A673 (cell line): ENCODE measurements around the gene ABR. TPM values are rescaled to one million over a fixed set of nuclear protein-coding genes. Genes with fewer than 3 reads are reported as not detected.

Source experiments
- BruUV-seq: library from RNA; stranded (reverse); fragments of 400-500 nt; replicated peaks from 2 replicates; lab custom pipeline; 2021; lab: Mats Ljungman, UMichigan
- CTCF ChIA-PET: fragments of 300-600 bp; sonication (Branson Sonifier 250); formaldehyde crosslinking; loops from one replicate; lab custom pipeline; 2022; ENCODE audit warnings: antibody characterized with exemption; lab: Charles Lee
- POLR2A ChIA-PET: fragments of 300-600 bp; sonication (Branson Sonifier 250); formaldehyde crosslinking; loops from one replicate; lab custom pipeline; 2022; ENCODE audit warnings: antibody characterized with exemption; ENCODE audit not compliant: low non-redundant PET; lab: Charles Lee
- DNase-seq: peaks from one replicate; pipeline ENCODE4 v3.0.0-alpha.2; 2015; ENCODE audit warnings: low spot score
- H3K27ac ChIP-seq: fragments of 200-600 bp; sonication (generic); 2 replicates; pipeline ENCODE4 v1.5.1; 2016; ENCODE audit warnings: mixed run types, low read depth, mild to moderate bottlenecking, mixed read lengths, antibody characterized with exemption, low read length; ENCODE audit not compliant: poor library complexity, severe bottlenecking
- H3K27me3 ChIP-seq: fragments of 200-600 bp; sonication (generic); replicated peaks from 2 replicates; pipeline ENCODE4 v1.6.1; 2017; ENCODE audit warnings: mixed run types, low read depth, mild to moderate bottlenecking, mixed read lengths, antibody characterized with exemption, low read length; ENCODE audit not compliant: insufficient read depth, poor library complexity
- H3K36me3 ChIP-seq: fragments of 200-600 bp; sonication (generic); 2 replicates; pipeline ENCODE4 v1.6.1; 2016; ENCODE audit warnings: mixed run types, mild to moderate bottlenecking, mixed read lengths, antibody characterized with exemption, low read length; ENCODE audit not compliant: insufficient read depth, poor library complexity, severe bottlenecking
- H3K4me1 ChIP-seq: fragments of 200-600 bp; sonication (generic); 2 replicates; pipeline ENCODE4 v1.6.1; 2017; ENCODE audit warnings: mixed run types, mild to moderate bottlenecking, mixed read lengths, antibody characterized with exemption, low read length; ENCODE audit not compliant: insufficient read depth, poor library complexity, severe bottlenecking
- H3K4me3 ChIP-seq: fragments of 200-600 bp; sonication (generic); 2 replicates; pipeline ENCODE4 v1.5.1; 2016; ENCODE audit warnings: low read depth, mixed run types, mild to moderate bottlenecking, mixed read lengths, low read length; ENCODE audit not compliant: poor library complexity, severe bottlenecking
- H3K9me3 ChIP-seq: fragments of 200-600 bp; sonication (generic); 2 replicates; pipeline ENCODE4 v1.6.1; 2016; ENCODE audit warnings: mixed run types, low read depth, mild to moderate bottlenecking, mixed read lengths, antibody characterized with exemption, low read length; ENCODE audit not compliant: poor library complexity, severe bottlenecking
- CTCF ChIP-seq: fragments of 300-800, 200-600 bp; sonication (generic); conservative IDR thresholded peaks from 2 replicates; pipeline ENCODE4 v1.5.1; 2017; ENCODE audit warnings: low read depth, mild to moderate bottlenecking, antibody characterized with exemption, low read length, moderate library complexity, mixed read lengths
- EZH2 ChIP-seq: fragments of 200-600 bp; sonication (generic); IDR thresholded peaks from 2 replicates; pipeline ENCODE4 v1.6.1; 2017; ENCODE audit warnings: borderline replicate concordance, low read depth, mild to moderate bottlenecking, mixed read lengths, antibody characterized with exemption, low read length; ENCODE audit not compliant: poor library complexity, severe bottlenecking
- intact Hi-C: fragments of 100-400 bp; cut with micrococcal nuclease; formaldehyde crosslinking; loops from one replicate; pipeline ENCODE4 v1.10.0; 2022; ENCODE audit not compliant: unreplicated experiment
- total RNA-seq: library from RNA; stranded (reverse); gene quantifications from 2 replicates; pipeline ENCODE4 v1.2.3, GENCODE V29; 2021

ABR gene
- total RNA-seq, 1 experiment from 2014 or later: 47.6 TPM

GRCh38 chr17:958712-959451 lies 220.9 kb downstream of the ABR start:
- Histone ChIP-seq H3K27ac (no peak overlapping the region), H3K9me3 (no peaks in the 10 kb centered on the region), H3K4me3 (no peak overlapping the region), H3K4me1 (peaks cover under 1% of the 10 kb centered on the region), H3K36me3 (no peaks in the 10 kb centered on the region), H3K27me3 (no peaks in the 10 kb centered on the region)
- ChIA-PET POLR2A (no interaction called here), CTCF (interaction anchor here (0.6 kb wide), 1 partner anchor 206 kb away, joined by 3 read pairs; no protein-coding TSS in a partner anchor)
- TF ChIP-seq EZH2 (no peak), CTCF (no peak)
- intact Hi-C loops: no loop called here
- no peak for DNase-seq
- no TSS peak for BruUV-seq

- H3K27ac ChIP-seq: no peak overlapping the region
- H3K27me3 ChIP-seq: no peaks in the 10 kb centered on the region
- H3K9me3 ChIP-seq: no peaks in the 10 kb centered on the region
- no peak overlapping the region for H3K4me3 ChIP-seq
- ChIA-PET POLR2A (no interaction called here), CTCF (no interaction called here)
- intact Hi-C loops: no loop called here
- no TSS peak for BruUV-seq
- H3K36me3 ChIP-seq: no peaks in the 10 kb centered on the region
- TF ChIP-seq EZH2 (no peak), CTCF (no peak)
- no peak for DNase-seq
- no peaks in the 10 kb centered on the region for H3K4me1 ChIP-seq
These were observed 221.8 kb downstream of the ABR start for GRCh38 chr17:957856-958421.

- Histone ChIP-seq H3K36me3 (no peaks in the 10 kb centered on the region), H3K9me3 (no peaks in the 10 kb centered on the region), H3K4me1 (no peaks in the 10 kb centered on the region), H3K4me3 (no peak overlapping the region), H3K27me3 (no peaks in the 10 kb centered on the region), H3K27ac (no peak overlapping the region)
- BruUV-seq: no TSS peak
- intact Hi-C loops: no loop called here
- DNase-seq: no peak
- TF ChIP-seq CTCF (no peak), EZH2 (no peak)
- POLR2A ChIA-PET: no interaction called here
- CTCF ChIA-PET: no interaction called here
These were observed 222.9 kb downstream of the ABR start for GRCh38 chr17:956905-957304.
